ENCODE data around the gene PSD4. TPM values are rescaled to one million over a fixed set of nuclear protein-coding genes. Genes with fewer than 3 reads are reported as not detected.

PSD4 gene
- total RNA-seq, 2 donors from 2014 or later: 5.8 to 10.5 TPM

DNA sequence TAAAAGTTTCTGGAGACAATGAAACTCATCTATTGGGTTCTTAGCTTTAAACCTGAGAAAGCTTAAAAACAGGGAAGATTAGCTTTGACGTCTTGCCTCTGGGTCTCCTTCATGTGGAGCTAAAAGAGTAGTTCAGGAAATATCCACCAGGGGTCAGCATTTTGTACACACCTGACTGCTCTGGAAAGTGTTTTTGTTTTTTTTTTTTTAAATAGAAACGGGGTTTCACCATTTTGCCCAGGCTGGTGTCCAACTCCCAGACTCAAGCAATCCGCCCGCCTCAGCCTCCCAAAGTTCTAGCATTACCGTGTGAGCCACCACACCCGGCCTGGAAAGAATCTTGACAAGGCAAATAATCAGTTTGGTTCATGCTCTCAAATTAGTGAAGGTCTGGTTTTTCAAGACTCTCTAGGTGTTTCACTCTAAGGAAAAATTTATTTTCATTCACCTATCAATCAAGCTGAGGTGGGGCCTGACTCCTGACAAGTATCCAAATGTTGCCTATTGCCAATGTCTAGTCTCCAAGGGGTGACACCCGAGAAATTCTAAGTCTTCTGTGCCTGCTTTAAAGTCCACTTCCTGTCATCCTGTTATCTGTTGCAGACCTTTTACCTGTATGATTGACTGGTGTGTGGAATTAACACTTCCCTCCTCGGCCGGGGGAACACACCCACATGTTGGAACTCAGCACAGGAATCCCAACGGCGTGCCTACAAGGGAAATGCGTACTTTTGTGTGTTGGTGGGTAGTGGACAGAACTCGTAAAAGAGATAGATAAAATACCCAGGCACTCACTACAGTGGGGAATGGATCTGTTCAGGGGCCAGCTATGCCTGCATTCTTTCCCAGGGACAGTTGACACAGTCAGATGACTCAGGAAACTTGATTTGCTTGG is 35.1 kb upstream of the PSD4 start:
- DNase-seq (ENCODE audit: low spot score): no peak
- intact Hi-C loops (cut with DNase I): loop anchor here (5.0 to 10.0 kb wide), 2 partner anchors 234 to 236 kb away; no protein-coding TSS in a partner anchor

DNA sequence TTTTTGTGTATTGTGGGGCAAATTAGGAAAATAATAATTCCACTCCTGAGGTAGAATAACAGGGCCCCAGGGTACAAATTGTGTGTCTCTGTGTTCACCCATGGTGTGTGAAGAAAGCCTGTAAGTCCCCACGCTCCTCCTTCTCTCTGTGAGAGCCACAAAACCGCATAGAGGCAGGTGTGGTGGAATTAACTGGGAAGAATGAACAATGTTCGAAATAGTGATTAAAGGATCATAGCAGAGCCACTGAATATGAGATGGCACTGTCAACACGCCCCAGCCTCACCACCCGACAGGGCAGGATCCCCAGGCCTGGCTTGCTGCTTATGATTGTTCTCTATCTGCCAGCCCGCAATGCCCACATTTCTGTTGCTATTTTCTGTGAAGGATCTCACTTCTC is 32.3 kb upstream of the PSD4 start:
- no peak for DNase-seq (ENCODE audit: low spot score)
- intact Hi-C loops (cut with DNase I): no loop called here

DNA sequence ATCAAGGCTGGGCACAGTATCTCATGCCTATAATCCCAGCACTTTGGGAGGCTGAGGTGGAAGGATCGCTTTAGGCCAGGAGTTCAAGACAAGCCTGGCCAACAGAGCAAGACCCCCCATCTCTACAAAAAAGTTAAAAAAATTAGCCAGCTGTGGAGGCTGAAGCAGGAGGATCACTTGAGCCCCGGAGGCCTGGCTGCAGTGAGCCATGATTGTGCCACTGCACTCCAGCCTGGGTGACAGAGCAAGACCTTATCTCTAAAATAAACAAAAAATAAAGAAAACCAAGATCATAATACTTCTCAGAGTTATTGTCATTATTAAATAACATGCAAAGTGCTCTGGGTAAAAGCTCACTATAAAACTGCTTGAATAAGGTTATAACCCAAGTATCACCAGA is 31.5 kb upstream of the PSD4 start:
- no peak for DNase-seq (ENCODE audit: low spot score)
- intact Hi-C loops (cut with DNase I): no loop called here

DNA sequence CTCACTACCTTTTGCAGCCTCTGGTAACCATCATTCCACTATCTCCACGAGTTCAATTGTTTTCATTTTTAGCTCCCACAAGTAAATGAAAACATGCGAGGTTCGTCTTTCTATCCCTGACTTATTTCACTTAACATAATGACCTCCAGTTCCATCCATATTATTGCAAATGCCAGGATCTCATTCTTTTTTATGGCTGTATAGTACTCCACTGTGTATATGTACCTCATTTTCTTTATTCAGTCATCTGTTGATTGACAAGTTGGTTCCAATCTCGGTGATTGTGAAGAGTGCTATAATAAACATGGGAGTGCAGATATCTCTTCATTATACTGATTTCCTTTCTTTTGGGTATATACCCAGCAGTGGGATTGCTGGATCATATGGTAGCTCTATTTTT is 29.5 kb upstream of the PSD4 start:
- DNase-seq (ENCODE audit: low spot score): no peak
- intact Hi-C loops (cut with DNase I): no loop called here

DNA sequence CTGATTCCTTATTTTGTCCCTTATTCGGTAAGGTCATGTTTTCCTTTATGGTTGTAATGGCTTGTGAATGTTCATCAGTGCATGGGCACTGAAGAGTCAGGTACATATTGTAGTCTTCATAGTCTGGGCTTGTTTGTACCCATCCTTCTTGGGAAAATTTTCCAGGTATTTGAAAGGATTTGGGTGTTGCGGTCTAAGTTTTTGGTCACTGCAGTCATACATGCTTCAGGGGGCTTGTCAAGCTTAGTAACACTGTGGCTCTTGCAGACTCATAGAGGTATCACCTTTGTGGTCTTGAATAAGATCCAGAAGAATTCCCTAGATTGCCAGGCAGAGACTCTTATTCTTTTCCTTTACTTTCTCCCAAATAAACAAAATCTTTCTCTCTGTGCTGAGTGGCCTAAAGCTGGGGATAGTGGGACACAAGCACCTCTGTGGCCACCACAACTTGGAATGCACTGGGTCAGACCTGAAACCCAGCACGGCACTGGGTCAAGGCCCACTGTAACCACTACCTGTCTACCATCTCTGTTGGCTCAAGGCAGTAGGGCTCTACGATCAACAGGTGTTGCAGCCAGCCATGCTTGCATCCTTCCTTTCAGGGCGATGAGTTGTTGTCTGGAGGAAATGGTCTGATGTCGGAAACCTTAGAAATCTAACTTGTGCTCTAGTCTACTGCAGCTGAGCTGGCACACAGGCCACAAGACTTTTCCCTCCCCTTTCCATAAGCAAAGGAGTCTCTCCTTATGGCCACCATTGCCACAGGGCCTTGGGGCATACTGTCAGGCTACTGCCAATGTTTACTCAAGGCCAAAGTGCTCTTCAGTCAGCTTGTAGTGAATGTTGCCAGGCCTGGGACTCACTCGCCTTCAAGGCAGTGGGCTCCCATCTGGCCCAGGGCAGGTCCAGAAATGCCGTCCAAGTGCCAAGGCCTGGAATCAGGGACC is 24.9 kb upstream of the PSD4 start:
- intact Hi-C loops (cut with DNase I): no loop called here
- DNase-seq (ENCODE audit: low spot score): no peak

DNA sequence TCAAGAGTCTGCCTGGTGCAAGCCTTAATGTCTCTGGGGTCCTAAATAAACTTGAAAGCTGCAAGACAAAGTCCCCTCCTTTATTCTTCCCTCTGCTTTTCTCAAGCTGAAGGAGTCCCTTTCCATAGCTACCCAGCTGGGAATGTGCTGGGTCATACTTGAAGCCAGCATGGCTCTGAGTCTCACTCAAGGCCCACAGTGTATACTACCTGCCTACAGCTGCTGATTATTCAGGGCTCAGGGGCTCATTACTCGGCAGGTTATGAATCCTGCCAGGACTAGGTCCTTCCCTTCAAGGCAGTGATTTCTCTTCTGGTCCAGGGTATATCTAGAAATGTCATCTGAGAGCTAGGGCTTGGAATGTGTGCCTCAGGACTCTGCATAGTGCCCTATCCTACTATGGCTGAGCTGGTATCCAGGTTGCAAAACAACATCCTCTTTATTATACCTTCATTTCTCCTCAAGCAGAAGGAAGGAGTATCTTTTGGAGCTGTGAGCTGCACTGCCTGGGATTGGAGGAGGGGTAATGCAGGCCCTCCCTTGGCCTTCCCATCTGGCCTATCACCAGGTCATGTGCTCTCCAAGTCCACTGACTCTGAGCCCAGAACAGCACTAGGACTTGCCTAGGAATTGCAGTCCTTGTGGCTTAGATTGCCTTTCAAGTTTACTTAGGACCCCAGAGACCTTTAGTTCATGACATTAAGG is 24.1 kb upstream of the PSD4 start:
- intact Hi-C loops (cut with DNase I): no loop called here

DNA sequence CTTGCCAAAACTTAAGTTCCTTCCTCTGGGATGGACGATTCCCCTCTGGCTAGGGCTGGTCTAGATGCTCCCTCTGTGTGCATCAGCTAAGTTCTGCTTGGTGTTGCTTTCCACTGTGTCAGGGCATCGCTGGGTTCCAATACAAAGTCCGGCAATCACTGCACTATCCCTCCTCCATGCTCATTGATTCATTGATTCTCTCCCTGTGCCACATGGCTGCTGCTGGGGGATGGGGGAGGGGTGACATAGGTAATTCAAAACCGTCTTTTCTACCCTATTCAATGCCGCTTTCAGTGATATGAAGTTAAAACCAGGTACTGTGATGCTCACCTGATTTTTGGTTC is 23.5 kb upstream of the PSD4 start:
- no peak for DNase-seq (ENCODE audit: low spot score)
- intact Hi-C loops (cut with DNase I): no loop called here

More for the DNA sequence above, 24.1 kb upstream of the PSD4 start:
- no peak for DNase-seq (ENCODE audit: low spot score)

DNA sequence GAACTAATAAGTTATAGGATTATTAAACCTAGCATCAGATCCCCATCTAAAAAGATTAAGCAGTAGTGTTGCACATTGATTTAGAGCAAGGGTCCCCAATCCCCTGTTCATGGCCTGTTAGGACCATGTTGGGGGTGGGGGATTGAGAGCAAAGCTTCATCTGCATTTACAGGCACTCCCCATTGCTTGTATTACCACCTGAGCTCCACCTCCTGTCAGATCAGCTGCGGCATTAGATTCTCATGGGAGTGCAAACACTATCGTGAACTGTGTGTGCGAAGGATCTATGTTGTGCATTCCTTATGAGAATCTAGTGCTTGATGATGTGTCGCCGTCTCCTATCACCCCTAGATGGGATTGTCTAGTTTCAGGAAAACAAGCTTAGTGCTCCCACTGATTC is 18.4 kb upstream of the PSD4 start:
- DNase-seq (ENCODE audit: low spot score): peak; percentile 20
- intact Hi-C loops (cut with DNase I): no loop called here

DNA sequence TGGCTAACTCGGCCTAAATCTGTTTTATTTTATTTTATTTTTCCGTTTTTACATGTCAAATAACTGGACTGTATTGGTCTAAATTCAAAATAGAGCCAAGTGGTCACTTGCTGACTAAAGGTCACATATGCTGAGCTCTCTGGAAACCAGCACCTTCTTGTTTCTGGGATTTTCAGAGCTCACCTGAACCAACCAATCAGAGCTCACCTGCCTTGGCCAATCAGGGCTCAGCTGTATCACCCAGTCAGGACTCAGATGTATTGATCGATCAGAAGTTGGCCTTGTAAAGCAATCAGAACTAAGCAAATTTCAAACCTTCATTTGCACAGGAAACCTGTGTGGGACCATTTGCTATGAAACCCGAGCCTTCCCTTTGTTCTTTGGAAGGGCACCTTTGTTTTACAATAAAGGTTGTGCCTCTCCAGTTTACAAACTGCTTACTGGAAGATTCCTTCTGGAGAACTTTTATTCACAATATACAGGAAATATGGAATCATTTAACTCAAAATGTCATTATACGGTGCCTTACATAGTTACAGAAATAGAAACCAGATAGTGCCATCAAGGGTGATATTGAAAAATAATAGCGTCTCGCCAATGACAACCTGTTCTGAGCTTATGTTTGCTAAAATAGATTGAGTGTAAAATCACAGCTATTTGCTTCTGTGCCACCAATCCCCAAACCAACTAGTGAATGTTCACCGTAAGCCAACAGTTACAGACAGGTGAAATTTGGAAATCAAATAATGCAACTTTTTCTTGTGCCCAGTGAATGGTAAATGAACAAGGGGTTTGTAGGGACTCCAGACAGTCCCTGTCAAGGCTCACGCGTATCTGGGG is 17.3 kb upstream of the PSD4 start:
- no peak for DNase-seq (ENCODE audit: low spot score)
- intact Hi-C loops (cut with DNase I): no loop called here

DNA sequence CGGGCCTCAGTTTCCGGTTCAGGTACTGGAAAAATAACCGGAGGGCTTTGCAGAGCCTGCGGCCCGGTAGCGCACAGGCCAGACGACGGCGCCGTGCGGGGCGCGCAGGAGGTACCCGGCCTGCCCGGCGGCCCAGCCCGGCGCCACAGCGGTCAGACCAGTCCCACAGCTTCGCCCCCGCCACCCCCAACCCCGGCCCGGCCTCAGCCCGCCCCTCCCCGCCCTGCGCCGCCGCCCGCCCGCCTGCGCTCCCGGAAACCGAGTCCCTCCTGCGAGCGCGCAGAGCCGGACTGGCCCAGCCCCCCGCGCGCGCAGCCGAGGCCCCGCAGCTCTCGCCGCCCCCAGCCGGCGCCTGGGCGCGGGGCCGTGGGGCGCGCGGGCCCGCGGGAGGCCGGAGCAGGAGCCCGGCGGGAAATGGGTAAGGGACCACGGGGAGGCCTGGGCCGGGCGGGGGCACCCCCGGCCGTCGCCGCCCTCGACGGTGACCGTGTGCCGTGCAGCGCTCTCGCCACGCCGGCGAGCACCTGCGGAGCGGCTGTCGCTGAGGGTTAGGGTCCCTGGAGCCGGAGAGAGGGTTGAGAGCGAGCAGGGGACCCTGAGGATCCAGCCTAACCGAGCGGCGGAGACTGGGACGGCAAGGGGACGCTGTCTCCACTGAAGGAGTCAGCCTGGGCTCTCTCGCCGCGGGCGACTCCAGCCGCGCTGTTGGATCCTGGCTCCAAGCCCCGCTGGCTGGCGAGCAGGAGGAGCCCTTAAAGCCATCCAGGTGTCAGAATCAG is 16.5 kb upstream of the PSD4 start:
- intact Hi-C loops (cut with DNase I): no loop called here
- DNase-seq (ENCODE audit: low spot score): peak; percentile 76

DNA sequence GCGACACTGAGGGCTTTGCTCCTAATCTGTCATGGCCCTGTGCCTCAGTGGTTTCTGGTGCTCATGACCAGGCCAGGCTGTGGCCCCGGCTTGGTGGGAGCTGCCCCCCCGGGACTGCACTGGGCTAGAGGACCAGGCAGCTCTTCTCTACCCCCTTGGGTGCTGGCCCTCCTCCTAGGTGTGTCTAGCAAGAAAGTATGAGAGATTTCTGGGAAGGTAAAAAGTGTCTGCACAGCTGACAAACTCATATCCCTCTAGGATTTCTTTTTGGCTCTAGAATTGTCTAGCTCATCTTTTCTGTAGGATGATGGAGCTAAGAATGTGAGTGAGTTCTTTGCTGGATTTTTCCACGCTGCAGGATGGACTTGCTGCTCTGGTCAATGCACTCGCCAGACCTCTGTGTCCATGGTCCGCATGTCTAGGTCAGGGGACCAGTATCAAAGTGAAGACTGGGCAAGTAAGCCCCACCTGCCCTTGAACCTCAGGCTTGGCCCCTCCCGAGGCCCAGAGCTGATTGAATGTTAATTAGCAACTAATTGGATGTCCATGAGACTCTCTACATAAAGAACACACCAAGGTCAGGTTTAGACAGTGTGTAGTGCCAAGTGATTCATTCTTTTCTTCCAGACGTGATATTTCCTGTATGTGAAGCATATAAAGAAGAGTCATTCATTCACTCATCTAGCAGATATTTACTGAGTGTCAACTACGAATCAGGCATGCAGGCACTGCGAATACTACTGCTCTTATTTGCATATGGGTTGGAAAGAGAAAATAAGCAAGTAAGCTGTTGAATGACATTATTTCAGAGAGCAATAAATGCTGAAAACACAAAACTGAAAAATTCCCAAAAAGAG is 15.6 kb upstream of the PSD4 start:
- DNase-seq (ENCODE audit: low spot score): peak; percentile 35
- intact Hi-C loops (cut with DNase I): no loop called here

DNA sequence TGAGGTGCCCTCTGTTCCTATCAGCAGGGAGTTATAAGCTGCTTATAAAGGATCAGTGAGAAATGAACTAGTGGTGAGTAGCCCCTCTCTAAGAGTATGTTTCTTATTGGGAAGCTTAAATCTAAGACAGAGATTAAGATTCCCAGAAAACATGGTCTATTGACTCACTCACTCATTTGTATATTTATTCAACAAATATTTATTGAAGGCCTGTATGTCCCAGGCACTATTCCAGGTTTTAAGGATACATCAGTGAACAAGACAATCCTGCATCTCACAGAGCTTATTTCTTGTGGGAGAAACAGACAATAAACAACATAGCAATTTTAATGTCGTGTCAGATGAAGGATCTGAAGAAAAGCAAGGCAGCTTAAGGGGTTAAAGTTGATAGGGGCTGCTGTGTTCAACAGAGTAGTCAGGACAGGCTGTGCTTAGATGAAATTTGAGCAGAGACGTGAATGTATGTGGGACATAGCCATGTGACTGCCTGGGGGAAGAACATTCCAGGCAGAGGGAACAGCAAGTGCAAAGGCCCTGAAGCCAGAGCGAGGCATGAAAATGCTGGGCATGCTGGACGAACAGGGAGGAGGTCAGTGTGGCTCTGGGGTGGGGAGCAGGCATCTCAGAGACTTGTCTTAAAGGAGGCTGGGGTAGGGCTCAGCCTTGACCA is 14.8 kb upstream of the PSD4 start:
- intact Hi-C loops (cut with DNase I): no loop called here
- DNase-seq (ENCODE audit: low spot score): peak; percentile 67

DNA sequence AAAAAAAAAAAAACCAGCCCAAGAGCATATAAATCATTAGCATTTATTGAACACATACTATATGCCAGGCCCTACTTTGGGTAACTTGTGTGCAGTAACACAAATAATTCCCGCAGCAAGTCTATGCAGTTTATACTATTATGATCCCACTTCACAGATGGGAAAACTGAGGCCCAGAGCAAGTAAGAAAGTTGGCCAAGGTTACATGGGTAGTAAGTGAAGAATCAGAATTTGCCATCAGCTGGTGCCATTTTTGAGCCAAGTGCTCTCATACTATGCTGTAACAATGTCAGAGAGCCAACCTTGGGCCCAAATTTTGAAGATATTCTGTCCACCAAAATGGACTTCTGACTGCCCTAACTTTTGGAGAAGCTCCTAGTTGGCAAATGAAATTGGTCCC is 13.5 kb upstream of the PSD4 start:
- intact Hi-C loops (cut with DNase I): no loop called here
- DNase-seq (ENCODE audit: low spot score): no peak

DNA sequence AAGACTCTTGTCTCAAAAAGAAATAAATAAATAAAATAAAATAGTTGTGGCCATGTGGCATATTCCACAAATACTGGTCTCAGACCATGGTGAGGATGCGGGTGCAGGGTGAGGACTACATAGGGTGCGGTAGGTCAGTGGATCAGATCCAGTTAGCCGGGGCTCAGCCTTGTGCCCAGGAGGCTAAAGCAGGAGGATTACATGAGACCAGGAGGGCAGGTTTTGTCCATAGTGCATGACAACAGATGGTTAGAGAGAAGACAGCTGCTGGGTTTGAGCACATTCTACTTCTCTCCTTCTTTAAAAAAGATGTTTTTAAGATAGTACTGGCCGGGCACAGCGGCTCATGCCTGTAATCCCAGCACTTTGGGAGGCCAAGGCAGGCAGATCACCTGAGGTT is 12.8 kb upstream of the PSD4 start:
- intact Hi-C loops (cut with DNase I): no loop called here
- DNase-seq (ENCODE audit: low spot score): peak; percentile 48

DNA sequence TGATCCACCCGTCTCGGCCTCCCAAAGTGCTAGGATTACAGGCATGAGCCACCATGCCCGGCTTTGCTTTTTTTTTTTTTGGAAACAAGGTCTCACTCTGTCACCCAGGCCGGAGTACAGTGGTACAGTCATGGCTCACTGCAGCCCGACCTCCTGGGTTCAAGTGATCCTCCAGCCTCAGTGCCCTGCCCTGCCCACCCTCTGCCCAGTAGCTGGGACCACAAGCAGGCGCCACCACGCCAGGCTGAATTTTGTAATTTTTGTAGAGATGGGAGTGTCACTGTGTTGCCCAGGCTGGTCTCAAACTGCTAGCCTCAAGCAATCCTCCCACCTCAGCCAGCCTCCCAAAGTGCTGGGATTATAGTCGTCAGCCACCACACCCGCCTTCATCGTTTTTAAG is 11.6 kb upstream of the PSD4 start:
- DNase-seq (ENCODE audit: low spot score): peak; percentile 28

DNA sequence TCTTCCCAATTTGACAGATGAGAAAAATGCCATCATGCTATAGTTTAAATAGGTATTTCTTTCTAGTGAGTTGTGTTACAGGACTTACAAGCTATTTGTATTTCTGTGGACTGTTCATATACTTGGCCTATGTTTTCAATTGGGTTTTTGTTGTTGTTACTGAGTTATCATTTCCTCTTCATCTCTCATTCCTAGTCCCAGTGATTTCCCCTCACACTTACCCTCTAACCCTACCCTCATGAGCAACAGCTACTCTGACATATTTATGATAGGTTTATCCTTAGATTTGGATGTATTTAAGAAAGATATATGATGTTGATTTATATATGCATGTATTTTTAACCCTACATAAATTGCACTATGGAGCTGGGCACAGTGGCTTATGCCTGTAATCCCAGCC is 10.9 kb upstream of the PSD4 start:
- intact Hi-C loops (cut with DNase I): no loop called here
- no peak for DNase-seq (ENCODE audit: low spot score)

More for the DNA sequence above, 11.6 kb upstream of the PSD4 start:
- intact Hi-C loops (cut with DNase I): no loop called here
